ENCODE measurements around the gene RBM24. TPM values are rescaled to one million over a fixed set of nuclear protein-coding genes. Genes with fewer than 3 reads are reported as not detected.

The RBM24 gene
- total RNA-seq, 1 donor from 2014 or later, result 0.26 TPM

DNA sequence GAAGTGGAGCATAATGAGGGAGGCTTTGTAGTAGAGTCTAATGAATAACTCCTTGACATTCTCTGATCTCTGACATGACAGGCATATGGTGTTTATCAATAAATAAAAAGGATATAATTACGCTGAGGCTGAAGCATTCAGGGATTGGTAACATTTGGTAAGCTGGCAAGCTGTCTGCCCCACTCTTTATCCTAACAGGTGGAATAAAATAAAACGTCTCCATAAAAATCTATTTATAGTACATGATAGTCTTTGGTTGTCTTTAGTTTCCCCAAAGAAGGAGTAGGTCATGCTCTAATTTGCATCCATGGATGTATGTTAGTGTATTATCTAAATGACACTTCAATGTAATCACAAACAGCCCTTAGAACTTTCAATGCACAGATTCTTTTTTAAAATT is 30.9 kb upstream of the RBM24 start:
- Histone ChIP-seq H3K4me3 (ENCODE audit: low read depth, low read length) (no peak overlapping the region), H3K27me3 (ENCODE audit: control insufficient read depth, insufficient read depth, low read length) (peaks cover 2% of the 10 kb centered on the region), H3K36me3 (ENCODE audit: control insufficient read depth, insufficient read depth, low read length) (no peaks in the 10 kb centered on the region)
- DNase-seq (ENCODE audit: low read depth), result no peak
- TF ChIP-seq, protein P1, sequence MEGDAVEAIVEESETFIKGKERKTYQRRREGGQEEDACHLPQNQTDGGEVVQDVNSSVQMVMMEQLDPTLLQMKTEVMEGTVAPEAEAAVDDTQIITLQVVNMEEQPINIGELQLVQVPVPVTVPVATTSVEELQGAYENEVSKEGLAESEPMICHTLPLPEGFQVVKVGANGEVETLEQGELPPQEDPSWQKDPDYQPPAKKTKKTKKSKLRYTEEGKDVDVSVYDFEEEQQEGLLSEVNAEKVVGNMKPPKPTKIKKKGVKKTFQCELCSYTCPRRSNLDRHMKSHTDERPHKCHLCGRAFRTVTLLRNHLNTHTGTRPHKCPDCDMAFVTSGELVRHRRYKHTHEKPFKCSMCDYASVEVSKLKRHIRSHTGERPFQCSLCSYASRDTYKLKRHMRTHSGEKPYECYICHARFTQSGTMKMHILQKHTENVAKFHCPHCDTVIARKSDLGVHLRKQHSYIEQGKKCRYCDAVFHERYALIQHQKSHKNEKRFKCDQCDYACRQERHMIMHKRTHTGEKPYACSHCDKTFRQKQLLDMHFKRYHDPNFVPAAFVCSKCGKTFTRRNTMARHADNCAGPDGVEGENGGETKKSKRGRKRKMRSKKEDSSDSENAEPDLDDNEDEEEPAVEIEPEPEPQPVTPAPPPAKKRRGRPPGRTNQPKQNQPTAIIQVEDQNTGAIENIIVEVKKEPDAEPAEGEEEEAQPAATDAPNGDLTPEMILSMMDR (IDR thresholded peaks at IDR 0.05; ENCODE audit: insufficient read depth, low read length, severe bottlenecking), result no peak
- FAIRE-seq, result no peak

DNA sequence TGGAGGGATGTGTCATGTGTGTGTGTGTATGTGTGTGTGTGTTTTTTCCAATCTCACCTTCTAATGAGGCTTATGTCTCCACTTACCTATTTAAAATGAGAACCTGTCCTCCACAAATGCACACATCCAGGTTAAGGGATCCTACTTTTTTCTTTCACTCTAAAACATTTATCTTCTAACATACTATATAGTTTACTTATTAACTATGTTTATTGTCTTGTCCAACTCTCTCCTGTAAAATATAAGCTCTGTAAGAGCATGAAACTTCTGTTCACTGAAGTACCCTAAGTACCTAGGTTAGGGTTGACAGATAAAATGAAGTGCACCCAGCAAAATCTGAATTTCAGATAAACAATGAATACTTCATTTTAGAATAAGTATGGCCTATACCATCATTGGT is 29.2 kb upstream of the RBM24 start:
- FAIRE-seq, result no peak
- TF ChIP-seq, protein P1 (IDR thresholded peaks at IDR 0.05; ENCODE audit: insufficient read depth, low read length, severe bottlenecking), result no peak
- Histone ChIP-seq H3K4me3 (ENCODE audit: low read depth, low read length) (no peak overlapping the region), H3K27me3 (ENCODE audit: control insufficient read depth, insufficient read depth, low read length) (peaks cover 2% of the 10 kb centered on the region), H3K36me3 (ENCODE audit: control insufficient read depth, insufficient read depth, low read length) (no peaks in the 10 kb centered on the region)
- no peak for DNase-seq (ENCODE audit: low read depth)

DNA sequence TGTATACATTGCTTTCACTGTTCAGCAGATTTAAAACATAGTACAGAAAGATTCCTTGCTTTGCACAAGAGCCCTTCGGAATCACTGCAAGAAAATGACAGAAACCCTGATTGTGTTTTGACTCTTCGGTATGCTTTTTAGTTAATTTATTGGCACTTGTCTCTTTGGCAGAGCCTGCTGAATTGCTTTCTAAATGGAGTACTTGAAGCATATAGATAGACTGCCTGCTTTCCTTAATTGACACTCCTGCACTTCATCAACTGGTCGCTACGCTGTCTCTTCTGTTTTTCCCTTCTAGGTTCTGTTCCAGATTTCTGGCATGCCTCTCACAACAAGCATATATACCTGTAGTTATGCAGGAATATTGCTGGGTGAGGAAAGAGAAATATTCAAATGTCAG is 22.4 kb upstream of the RBM24 start:
- TF ChIP-seq, protein P1 (IDR thresholded peaks at IDR 0.05; ENCODE audit: insufficient read depth, low read length, severe bottlenecking), result no peak
- no peak overlapping the region for H3K4me3 ChIP-seq (ENCODE audit: low read depth, low read length)
- H3K36me3 ChIP-seq (ENCODE audit: control insufficient read depth, insufficient read depth, low read length), result no peaks in the 10 kb centered on the region
- no peak for DNase-seq (ENCODE audit: low read depth)
- H3K27me3 ChIP-seq (ENCODE audit: control insufficient read depth, insufficient read depth, low read length), result no peaks in the 10 kb centered on the region
- FAIRE-seq, result no peak

DNA sequence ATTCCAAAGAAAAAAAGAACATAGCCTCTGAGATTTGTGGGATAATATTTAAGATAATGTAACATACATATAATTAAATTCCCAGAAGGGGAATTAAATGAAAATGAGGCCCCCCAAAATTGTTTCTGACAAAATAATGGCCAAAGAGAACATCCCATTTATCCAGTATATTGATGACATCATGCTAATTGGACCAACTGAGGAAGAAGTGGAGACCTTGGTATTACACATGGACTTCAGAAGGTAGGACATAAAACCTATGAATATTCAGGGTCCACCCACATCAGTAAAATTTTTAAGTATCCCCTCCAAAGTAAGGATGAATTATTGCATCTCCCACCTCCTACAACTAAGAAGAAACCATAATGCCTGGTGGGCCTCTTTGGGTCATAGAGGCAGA is 15.6 kb upstream of the RBM24 start:
- Histone ChIP-seq H3K27me3 (ENCODE audit: control insufficient read depth, insufficient read depth, low read length) (no peaks in the 10 kb centered on the region), H3K4me3 (ENCODE audit: low read depth, low read length) (no peak overlapping the region), H3K36me3 (ENCODE audit: control insufficient read depth, insufficient read depth, low read length) (no peaks in the 10 kb centered on the region)
- no peak for DNase-seq (ENCODE audit: low read depth)
- no peak for FAIRE-seq
- TF ChIP-seq, protein P1 (IDR thresholded peaks at IDR 0.05; ENCODE audit: insufficient read depth, low read length, severe bottlenecking), result no peak

DNA sequence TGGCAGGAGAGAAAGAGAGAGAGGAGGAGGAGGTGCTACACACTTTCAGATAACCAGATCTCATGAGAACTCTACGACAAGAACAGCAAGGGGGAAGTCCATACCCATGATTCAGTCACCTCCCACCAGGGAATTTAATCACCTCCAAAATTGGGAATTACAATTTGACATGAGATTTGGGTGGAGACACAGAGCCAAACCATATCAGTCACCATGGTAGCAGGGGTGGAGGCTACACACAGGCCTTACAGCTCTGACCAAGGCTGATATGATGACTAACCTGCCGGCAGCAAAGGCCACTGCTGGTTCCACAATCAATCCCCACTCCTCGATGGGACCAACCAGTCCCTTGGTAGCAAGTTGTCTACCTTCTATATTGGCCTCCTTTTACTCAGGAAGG is 13.6 kb upstream of the RBM24 start:
- H3K4me3 ChIP-seq (ENCODE audit: low read depth, low read length), result no peak overlapping the region
- no peaks in the 10 kb centered on the region for H3K27me3 ChIP-seq (ENCODE audit: control insufficient read depth, insufficient read depth, low read length)
- DNase-seq (ENCODE audit: low read depth) (no peak), FAIRE-seq (no peak)
- TF ChIP-seq, protein P1 (IDR thresholded peaks at IDR 0.05; ENCODE audit: insufficient read depth, low read length, severe bottlenecking), result no peak
- H3K36me3 ChIP-seq (ENCODE audit: control insufficient read depth, insufficient read depth, low read length), result no peaks in the 10 kb centered on the region

DNA sequence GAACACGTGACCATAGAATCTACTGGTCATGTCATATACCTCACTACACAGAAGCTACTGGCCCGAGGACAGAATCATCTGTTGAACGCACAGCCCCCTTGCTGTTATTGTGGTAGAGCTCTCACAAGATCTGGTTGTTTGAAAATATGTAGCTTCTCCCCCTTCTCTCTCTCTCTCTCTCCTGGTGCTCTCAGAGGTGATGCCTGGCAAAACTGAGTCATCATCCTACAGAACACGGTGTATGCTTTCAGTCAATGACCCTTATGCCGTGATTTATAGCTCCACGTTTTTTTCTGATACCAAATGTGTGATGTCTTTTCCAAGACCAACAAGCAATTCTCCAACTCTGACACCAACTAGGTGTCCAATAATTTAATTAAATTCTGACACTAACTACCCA is 13.0 kb upstream of the RBM24 start:
- TF ChIP-seq, protein P1 (IDR thresholded peaks at IDR 0.05; ENCODE audit: insufficient read depth, low read length, severe bottlenecking), result no peak
- no peak for DNase-seq (ENCODE audit: low read depth)
- no peak for FAIRE-seq
- Histone ChIP-seq H3K4me3 (ENCODE audit: low read depth, low read length) (no peak overlapping the region), H3K27me3 (ENCODE audit: control insufficient read depth, insufficient read depth, low read length) (no peaks in the 10 kb centered on the region), H3K36me3 (ENCODE audit: control insufficient read depth, insufficient read depth, low read length) (no peaks in the 10 kb centered on the region)
